Motor neuron (in vitro differentiated cells): ENCODE results near the gene GNB1L. TPM values are rescaled to one million over a fixed set of nuclear protein-coding genes. Genes with fewer than 3 reads are reported as not detected.
"Not testable (repeated sequence)": the region's sequence is repeated elsewhere in the genome, so short reads cannot be mapped to it uniquely, and the experiment has no call there.

Source experiments
- ATAC-seq, 8 experiments: fragments of 200-7000 bp; cut with Tn5 transposase; replicated peaks in 6 of 8; 2 replicates each; pipeline ENCODE4 v1.8.0; 2021; ENCODE audit warnings: mild to moderate bottlenecking in 8 of 8, moderate library complexity in 8 of 8
- H3K27ac ChIP-seq, 2 donors: fragments of 250-450 bp; sonication (Bioruptor Pico); 2 replicates each; pipeline ENCODE4 v1.9.0; 2021; ENCODE audit warnings: antibody characterized with exemption in 2 of 2, mild to moderate bottlenecking in 2 of 2, moderate library complexity in 1 of 2
- H3K4me1 ChIP-seq, 2 donors: fragments of 250-450 bp; sonication (Bioruptor Pico); replicated peaks in 1 of 2; 2 replicates each; pipeline ENCODE4 v1.6.1; 2021; ENCODE audit warnings: antibody characterized with exemption in 2 of 2, mild to moderate bottlenecking in 2 of 2, moderate library complexity in 1 of 2
- H3K4me3 ChIP-seq, 5 donors: fragments of 250-450 bp; sonication (Bioruptor Pico); 2 replicates each; pipeline ENCODE4 v1.9.0; 2021; ENCODE audit warnings: antibody characterized with exemption in 5 of 5, mild to moderate bottlenecking in 5 of 5, moderate library complexity in 4 of 5
- WGBS, 10 experiments: fragments of 450-650 bp; shearing (Covaris generic); methylation state at CpG; one replicate each; pipeline ENCODE4 v1.0.0; 2022; 5-methylcytosine and 5-hydroxymethylcytosine counted together
- in situ Hi-C, 9 experiments: fragments of 400-800 bp; cut with MboI; loops; one replicate each; pipeline ENCODE4 v1.15.0; 2021; ENCODE audit warnings: low sequenced_read_pairs in 9 of 9, low pct_unique_long_range_greater_than_20kb in 2 of 9; ENCODE audit not compliant: unreplicated experiment in 9 of 9
- total RNA-seq, 8 experiments: library from RNA; unstranded; fragments of 300-600 nt; gene quantifications; 2 replicates each; pipeline versions ENCODE4 v1.2.3 to v1.2.4, GENCODE V29; 2022

The GNB1L gene
- total RNA-seq, 8 experiments from 2014 or later, result 5.6 to 7.2 (median 6.4) TPM

DNA sequence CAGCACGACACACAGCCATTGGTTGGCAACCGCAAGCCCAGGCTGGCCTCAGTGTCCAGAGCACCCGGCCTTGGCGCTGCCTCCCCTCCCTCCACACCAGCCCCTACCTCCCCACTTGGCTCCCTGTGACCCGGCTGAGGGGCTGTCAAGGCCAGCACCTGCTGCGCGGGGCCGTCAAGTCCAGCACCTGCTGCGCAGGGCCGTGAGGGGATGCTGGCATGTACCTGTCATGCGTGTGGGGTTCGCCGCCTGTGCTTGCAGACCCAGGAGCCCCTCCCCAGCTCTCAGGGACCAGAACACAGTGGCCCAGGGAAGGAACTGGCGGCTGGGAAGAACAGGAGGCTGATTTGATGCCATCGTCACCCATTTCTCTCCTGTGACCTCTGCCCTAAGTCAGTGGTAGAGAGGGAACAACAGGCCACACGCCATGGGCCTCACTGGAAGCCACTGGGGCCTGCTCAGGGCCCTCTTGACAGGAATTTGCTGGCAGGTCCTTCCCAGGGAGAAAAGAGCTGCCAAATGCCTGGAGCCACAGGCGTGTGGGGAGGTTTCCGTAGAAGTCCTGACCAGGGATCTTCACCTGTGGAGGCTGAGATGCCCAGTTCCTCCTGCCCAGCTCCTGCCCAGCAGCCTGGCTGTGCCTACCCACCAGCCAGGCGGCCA is 56.5 kb downstream of the GNB1L start:
- 90 to 100% (median 100%) methylated on average over 1 to 4 of the region's 19 CpGs; no CpG with 5 or more reads in 5 of the 10 experiments for WGBS, 10 experiments

DNA sequence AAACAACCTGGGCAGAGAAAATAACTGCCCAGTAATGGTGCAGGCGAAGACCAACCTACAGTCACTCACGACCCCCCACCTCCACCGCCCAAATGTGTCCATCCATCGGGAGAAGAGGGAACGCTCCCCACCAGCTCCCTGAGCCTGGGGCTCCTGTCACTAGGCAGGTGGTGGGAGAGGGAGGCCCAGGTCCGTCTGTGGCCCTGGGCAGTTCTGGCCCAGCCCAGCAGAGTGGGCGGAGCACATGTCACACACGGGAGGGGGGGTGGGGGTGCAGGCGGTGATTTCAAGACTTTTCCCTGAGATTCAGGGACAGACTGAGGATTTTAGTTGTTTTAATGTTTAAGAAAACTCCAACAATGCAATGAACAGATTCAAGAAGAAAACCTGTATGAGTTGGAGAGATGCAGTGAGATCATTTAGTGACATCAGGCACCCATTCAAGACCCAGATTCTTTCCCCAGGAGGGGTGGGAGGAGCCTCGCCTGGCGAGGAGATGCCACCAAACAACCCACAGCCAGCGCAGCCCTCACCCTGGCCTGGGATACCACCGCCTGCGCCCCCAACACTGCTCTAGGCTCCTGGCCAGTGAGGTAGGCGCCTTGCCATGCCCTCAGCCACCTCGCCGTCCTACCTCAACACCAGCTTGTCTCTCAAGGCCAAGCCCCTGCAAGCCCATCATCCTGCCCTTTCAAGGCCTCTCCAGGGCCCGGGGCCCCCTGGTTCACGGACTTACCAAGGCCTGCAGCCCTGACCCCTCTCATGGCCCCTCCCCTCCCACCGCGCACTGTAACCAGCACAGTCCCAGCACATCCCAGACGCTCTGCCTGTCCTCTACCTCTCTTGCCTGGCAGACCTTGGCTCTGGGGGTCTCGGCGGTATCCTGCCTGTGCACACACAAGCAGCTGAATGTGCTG is 57.3 kb downstream of the GNB1L start:
- ATAC-seq, result peak in 2 of 8 experiments; percentile 36 to 54
- H3K27ac ChIP-seq, result peak overlapping the region in 1 of 2 donors; percentile 30
- in situ Hi-C loops, result no loop called here
- no peak overlapping the region for H3K4me3 ChIP-seq
- H3K4me1 ChIP-seq, result peaks cover 9 to 21% of the 10 kb centered on the region in 2 donors
- WGBS, 10 experiments, result 60 to 95% (median 80%) methylated on average over 3 to 10 of the region's 24 CpGs; no CpG with 5 or more reads in 4 of the 10 experiments

More for the DNA sequence above, 56.5 kb downstream of the GNB1L start:
- Histone ChIP-seq H3K4me1 (peaks cover 14 to 29% of the 10 kb centered on the region in 2 donors), H3K4me3 (no peak overlapping the region), H3K27ac (peak overlapping the region in 1 of 2 donors; percentile 30)
- no peak for ATAC-seq
- in situ Hi-C loops, result no loop called here

DNA sequence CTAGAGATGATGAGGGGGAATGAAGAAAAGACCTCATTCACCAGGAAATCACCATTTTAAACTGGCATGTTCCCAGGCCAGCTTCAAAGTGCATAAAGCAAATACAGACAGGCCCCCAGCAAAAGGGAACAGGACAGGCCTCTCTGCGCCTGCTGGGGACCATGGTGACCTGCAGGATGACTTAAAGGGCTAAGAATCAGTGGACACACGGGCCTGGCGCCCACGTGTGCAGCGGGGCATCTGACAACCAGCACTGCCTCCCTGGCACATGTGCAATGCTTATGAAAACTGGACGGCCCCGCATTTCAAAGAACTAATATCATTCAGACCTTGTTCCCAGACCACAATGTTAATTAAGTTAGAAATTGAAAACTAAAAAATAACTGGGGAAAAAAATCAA is 58.5 kb downstream of the GNB1L start:
- 68 to 100% (median 89%) methylated on average over 1 to 6 of the region's 7 CpGs; no CpG with 5 or more reads in 2 of the 10 experiments for WGBS, 10 experiments
- H3K27ac ChIP-seq, result no peak overlapping the region
- peaks cover 0 to 9% of the 10 kb centered on the region in 2 donors for H3K4me1 ChIP-seq
- H3K4me3 ChIP-seq, result no peak overlapping the region
- peak in 1 of 8 experiments; percentile 87 for ATAC-seq
- in situ Hi-C loops, result no loop called here

DNA sequence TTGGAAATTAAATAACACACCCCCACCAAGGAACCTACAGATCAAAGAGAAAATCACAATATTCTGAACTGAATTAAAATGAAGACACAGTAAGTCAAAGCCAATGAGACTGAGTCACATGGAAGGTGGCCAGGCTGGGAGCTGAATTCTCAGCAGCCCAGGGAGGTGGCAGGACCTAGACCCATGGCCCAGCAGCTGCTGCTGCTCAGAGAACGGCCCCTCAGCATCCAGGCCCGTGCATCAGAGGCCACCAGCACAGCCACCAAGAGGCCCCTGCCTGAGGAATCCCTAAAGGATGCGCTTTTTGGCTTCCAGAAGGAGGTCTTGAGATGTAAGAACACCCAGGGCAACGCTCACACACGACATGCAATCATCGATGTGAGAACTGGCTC is 59.1 kb downstream of the GNB1L start:
- Histone ChIP-seq H3K4me3 (no peak overlapping the region), H3K4me1 (peaks cover 0 to 9% of the 10 kb centered on the region in 2 donors), H3K27ac (no peak overlapping the region)
- WGBS, 10 experiments, result 0 to 100% (median 84%) methylated on average over 1 to 3 of the region's 6 CpGs; no CpG with 5 or more reads in 2 of the 10 experiments
- ATAC-seq, result peak in 2 of 8 experiments; percentile 6 to 31
- in situ Hi-C loops, result no loop called here

DNA sequence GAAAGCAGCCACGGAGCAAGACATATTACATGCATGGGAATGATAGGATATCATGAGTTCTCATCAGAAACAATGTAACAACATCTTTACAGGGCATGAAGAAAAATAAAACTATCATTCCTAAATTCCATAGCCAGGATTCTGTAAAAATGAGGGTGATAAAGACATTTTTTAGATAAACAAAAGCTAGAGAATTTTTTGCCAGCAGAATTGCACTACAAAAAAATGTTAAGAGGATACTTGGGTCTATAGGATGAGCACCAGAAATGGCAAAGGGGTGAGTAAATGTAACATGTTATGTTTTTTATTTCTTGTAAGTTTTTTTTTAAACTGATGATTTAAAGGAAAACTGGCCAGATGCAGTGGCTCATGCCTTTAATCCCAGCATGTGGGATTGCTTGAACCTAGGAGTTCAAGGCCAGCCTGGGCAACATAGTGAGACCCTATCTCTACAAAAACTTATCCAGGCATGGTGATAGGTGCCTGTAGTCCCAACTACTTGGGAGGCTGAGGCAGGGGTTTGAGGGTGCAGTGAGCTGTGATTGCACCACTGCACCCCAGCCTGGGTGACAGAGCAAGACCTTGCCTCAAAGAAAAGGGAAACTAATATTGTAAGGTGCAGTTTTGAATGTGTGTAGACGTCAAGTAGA is 60.9 kb downstream of the GNB1L start:
- in situ Hi-C loops, result no loop called here
- no peak for ATAC-seq
- WGBS, 10 experiments, result 38 to 100% (median 76%) methylated on average over 1 to 2 of the region's 2 CpGs
- Histone ChIP-seq H3K27ac (no peak overlapping the region), H3K4me3 (no peak overlapping the region), H3K4me1 (peaks cover 0 to 9% of the 10 kb centered on the region in 2 donors)

DNA sequence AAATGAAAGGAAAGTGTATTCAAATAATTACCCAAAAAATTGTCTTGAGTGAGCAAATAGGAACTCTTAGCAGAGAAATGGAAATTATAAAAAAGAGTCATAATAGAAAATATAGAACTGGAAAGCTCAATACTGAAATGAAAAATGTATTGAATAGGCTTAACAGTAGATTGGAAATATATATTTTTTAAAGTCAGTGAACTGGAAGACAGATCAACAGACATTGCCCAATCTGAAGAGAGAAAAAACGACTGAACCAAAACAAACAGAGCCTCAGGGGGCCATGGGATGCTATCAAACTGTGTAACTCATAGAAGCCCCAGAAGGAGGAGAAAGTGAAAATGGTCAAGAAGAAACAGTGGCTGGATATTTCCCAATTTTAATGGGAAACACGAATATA is 61.5 kb downstream of the GNB1L start:
- ATAC-seq, result no peak
- 27 to 100% (median 60%) methylated on average over 1 to 2 of the region's 2 CpGs; no CpG with 5 or more reads in 1 of the 10 experiments for WGBS, 10 experiments
- in situ Hi-C loops, result no loop called here
- Histone ChIP-seq H3K27ac (no peak overlapping the region), H3K4me3 (no peak overlapping the region), H3K4me1 (peaks cover 0 to 9% of the 10 kb centered on the region in 2 donors)

DNA sequence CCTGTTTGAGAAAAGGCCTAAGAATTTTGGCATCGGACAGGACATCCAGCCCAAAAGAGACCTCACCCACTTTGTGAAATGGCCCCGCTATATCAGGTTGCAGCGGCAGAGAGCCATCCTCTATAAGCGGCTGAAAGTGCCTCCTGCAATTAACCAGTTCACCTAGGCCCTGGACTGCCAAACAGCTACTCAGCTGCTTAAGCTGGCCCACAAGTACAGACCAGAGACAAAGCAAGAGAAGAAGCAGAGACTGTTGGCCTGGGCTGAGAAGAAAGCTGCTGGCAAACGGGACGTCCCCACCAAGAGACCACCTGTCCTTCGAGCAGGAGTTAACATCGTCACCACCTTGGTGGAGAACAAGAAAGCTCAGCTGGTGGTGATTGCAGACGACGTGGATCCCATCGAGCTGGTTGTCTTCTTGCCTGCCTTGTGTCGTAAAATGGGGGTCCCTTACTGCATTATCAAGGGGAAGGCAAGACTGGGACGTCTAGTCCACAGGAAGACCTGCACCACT is 62.2 kb downstream of the GNB1L start:
- H3K4me1 ChIP-seq, in situ Hi-C loops, ATAC-seq, H3K4me3 ChIP-seq, H3K27ac ChIP-seq: not testable (repeated sequence)
- WGBS, 10 experiments, result 80 to 100% (median 94%) methylated on average over 1 to 7 of the region's 13 CpGs; no CpG with 5 or more reads in 4 of the 10 experiments

DNA sequence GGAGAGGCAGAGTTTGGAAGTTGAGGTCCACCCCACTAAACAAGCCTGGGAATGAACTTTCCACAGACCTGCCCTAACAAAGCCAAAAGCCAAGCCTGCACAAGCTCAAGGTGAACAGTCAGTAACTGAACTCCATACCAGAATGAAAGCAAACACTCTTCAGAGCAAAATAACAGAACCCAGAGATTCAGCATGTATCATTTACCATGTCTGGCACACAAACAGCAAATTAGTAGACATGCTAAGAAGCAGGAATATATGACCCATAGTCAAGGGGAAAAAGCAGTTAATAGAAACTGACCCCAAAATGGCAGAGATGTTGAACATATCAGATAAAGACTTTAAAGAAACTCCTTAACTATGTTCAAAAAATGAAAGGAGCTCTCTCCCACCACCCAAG is 62.8 kb downstream of the GNB1L start:
- in situ Hi-C loops, result no loop called here
- Histone ChIP-seq H3K4me1 (peaks cover 0 to 8% of the 10 kb centered on the region in 2 donors), H3K4me3 (no peak overlapping the region), H3K27ac (no peak overlapping the region)
- no peak for ATAC-seq

DNA sequence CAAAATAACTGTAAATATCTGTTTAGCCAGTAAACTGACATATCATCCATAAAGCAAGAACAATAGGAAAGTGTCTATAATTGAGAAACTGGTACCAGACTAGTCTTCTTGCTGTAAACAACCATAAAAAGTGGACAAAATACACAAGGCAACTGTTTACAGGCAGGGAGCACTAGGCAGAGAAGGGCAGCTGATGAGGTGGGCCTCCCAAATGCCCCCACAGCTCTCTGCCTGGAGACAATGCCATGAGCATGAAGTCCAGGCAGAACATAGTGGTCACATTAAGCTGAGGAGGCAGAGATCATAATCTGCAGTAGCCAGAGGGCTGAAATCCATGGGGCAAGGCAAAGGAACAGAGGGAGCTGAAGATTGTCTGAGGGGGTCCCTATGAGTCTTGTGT is 63.4 kb downstream of the GNB1L start:
- peak overlapping the region in 1 of 2 donors; percentile 11 for H3K27ac ChIP-seq
- H3K4me1 ChIP-seq, result peaks cover 0 to 2% of the 10 kb centered on the region in 2 donors
- no peak overlapping the region for H3K4me3 ChIP-seq
- in situ Hi-C loops, result no loop called here
- no peak for ATAC-seq

DNA sequence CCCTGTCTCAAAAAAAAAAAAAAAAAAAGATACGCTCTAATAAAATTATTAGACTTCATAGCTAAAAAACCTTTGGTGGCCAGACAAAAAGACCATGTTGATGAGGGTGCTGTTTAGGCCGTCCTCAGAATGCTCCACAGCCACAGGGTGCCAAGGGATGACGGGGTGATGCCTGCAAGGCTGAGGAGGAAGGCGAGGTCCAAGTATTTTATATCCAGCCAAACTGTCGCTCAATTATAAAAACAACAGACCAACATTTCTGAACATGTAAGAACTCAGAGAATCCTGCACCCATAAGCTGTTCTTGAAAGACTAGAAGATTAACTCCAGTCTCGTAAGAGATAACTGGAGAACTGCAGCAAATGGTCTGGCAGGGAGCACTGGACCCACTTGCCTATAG is 64.8 kb downstream of the GNB1L start:
- 67 to 100% (median 97%) methylated on average over 1 to 6 of the region's 6 CpGs; no CpG with 5 or more reads in 1 of the 10 experiments for WGBS, 10 experiments
- Histone ChIP-seq H3K4me1 (no peaks in the 10 kb centered on the region), H3K27ac (no peak overlapping the region), H3K4me3 (no peak overlapping the region)
- ATAC-seq, result no peak
- in situ Hi-C loops, result no loop called here

DNA sequence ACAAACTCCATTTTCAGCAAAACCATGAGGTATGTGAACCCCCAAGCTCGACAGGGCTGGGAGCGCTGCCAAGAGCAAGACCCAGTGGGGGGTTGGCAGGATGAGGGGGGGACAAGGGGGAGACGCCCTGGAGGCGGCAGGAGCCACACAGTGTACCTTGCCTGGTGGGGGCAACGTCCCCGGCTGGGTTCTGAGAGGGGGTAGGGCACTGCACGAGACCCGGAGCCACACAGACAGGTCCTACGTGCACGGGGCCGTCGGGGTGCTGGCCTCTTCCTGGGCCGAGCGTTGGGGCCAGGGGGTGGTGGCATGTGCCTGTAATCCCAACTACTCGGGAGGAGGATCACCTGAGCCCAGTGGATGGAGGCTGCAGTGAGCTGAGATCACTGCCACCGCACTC is 65.3 kb downstream of the GNB1L start:
- Histone ChIP-seq H3K4me3 (no peak overlapping the region), H3K27ac (no peak overlapping the region), H3K4me1 (no peaks in the 10 kb centered on the region)
- 80 to 90% methylated on average over 1 to 2 of the region's 16 CpGs; no CpG with 5 or more reads in 8 of the 10 experiments for WGBS, 10 experiments
- in situ Hi-C loops, result no loop called here
- ATAC-seq, result no peak

DNA sequence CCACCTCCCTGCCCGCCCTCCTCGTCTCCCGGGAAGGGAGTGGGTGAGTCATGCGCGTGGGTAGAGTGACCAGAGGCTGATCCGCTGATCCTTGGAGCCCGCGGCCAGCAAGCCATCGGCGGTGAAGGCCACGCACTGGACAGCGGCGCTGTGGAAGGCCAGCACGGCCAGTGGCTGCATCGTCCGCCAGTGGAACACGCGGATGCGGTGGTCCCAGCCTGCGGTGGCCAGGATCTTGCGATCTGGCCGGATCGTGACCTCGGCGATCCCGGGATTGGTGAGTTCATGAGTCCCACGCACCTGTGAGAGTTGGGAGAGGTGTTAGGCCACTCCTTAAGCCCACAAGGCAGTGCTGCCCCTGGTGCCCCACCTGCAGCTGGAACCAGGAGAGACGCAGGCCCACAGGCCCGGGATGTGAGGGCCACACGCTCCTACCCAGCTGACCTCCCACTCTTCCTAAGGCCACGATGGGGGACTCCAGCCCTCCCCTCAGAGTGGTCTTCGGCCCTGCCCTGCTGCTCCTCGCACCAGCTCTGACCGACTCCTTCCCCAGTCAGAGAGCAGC is 65.9 kb downstream of the GNB1L start:
- 96 to 100% methylated on average over 2 to 7 of the region's 34 CpGs; no CpG with 5 or more reads in 8 of the 10 experiments for WGBS, 10 experiments
- Histone ChIP-seq H3K27ac (no peak overlapping the region), H3K4me1 (no peaks in the 10 kb centered on the region), H3K4me3 (no peak overlapping the region)
- no peak for ATAC-seq
- in situ Hi-C loops, result no loop called here

DNA sequence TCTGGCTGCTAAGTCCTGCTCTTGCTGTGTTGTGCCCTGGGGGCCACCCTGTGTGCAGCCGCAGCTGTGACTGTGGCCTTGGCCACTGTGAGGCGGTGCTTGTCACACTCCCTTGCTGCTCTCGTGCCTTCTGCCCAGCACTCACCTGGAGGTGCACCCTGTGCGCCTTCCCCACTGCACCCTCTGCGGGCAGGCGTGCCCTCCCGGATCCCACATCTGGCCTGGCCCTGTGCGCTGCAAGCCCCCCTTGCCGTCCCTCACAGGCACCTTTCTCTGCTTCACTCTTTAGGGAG is 66.9 kb downstream of the GNB1L start:
- H3K27ac ChIP-seq, result peak overlapping the region in 1 of 2 donors; percentile 30
- ATAC-seq, result no peak
- in situ Hi-C loops, result no loop called here
- H3K4me1 ChIP-seq, result no peaks in the 10 kb centered on the region
- no peak overlapping the region for H3K4me3 ChIP-seq
- WGBS, 10 experiments, result 100% methylated on average over 1 of the region's 9 CpGs; no CpG with 5 or more reads in 9 of the 10 experiments
